OCI-LY3 (cell line): ENCODE measurements around the gene FECH.

Source experiments
- CTCF ChIP-seq: fragments of 200-600, 300-600 bp; sonication (generic); IDR thresholded peaks from 2 replicates; pipeline ENCODE4 v1.5.1; 2014; ENCODE audit warnings: antibody characterized with exemption, low read length, low read depth
- EZH2phosphoT487 ChIP-seq: fragments of 200-600 bp; shearing (Covaris generic); IDR thresholded peaks from 2 replicates; pipeline ENCODE4 v1.6.1; 2018; ENCODE audit warnings: antibody characterized with exemption, mixed run types, low read depth

- TF ChIP-seq CTCF (no peak), EZH2phosphoT487 (no peak)
Measured at GRCh38 chr18:57635003-57635822, 48.7 kb upstream of the FECH start.
